PC-3 (cell line): ENCODE results near the gene HERC3.

Source experiments
- EZH2 ChIP-seq: fragments of 300-600 bp; sonication (generic); IDR thresholded peaks from one replicate; pipeline ENCODE4 v1.6.1; 2017; ENCODE audit warnings: antibody characterized with exemption, mild to moderate bottlenecking, low read length; ENCODE audit not compliant: unreplicated experiment
- EZH2phosphoT487 ChIP-seq: fragments of 300-600 bp; sonication (generic); IDR thresholded peaks from 2 replicates; pipeline ENCODE4 v1.6.1; 2018; ENCODE audit warnings: mild to moderate bottlenecking, antibody characterized with exemption, low read length, borderline replicate concordance
- TF ChIP-seq, protein P1 (sequence below): fragments of 300-600 bp; sonication (generic); conservative IDR thresholded peaks from 2 replicates; pipeline ENCODE4 v1.5.1; 2017; ENCODE audit warnings: antibody characterized with exemption, low read depth, mild to moderate bottlenecking, low read length

- TF ChIP-seq EZH2 (no peak), EZH2phosphoT487 (no peak)
- TF ChIP-seq, protein P1, sequence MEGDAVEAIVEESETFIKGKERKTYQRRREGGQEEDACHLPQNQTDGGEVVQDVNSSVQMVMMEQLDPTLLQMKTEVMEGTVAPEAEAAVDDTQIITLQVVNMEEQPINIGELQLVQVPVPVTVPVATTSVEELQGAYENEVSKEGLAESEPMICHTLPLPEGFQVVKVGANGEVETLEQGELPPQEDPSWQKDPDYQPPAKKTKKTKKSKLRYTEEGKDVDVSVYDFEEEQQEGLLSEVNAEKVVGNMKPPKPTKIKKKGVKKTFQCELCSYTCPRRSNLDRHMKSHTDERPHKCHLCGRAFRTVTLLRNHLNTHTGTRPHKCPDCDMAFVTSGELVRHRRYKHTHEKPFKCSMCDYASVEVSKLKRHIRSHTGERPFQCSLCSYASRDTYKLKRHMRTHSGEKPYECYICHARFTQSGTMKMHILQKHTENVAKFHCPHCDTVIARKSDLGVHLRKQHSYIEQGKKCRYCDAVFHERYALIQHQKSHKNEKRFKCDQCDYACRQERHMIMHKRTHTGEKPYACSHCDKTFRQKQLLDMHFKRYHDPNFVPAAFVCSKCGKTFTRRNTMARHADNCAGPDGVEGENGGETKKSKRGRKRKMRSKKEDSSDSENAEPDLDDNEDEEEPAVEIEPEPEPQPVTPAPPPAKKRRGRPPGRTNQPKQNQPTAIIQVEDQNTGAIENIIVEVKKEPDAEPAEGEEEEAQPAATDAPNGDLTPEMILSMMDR, result no peak
These were observed 68.4 kb downstream of the HERC3 start for GRCh38 chr4:88660446-88661294.
